IMR-90 (cell line): ENCODE measurements around the gene HECW1. TPM values are rescaled to one million over a fixed set of nuclear protein-coding genes. Genes with fewer than 3 reads are reported as not detected.

ENCODE experiments used
- ATAC-seq: fragments of 200-7000 bp; cut with Tn5 transposase; 2 replicates; pipeline ENCODE4 v1.9.1; 2020; ENCODE audit warnings: low read depth, mild to moderate bottlenecking, moderate library complexity
- BruUV-seq: library from RNA; stranded (reverse); fragments of 400-500 nt; replicated peaks from 2 replicates; lab custom pipeline; 2021; lab: Mats Ljungman, UMichigan
- CTCF ChIA-PET: fragments of 300-600 bp; formaldehyde crosslinking; extraction: SDS; loops from one replicate; lab custom pipeline; 2021; ENCODE audit warnings: antibody characterized with exemption; lab: Yijun Ruan, JAX
- POLR2A ChIA-PET: fragments of 300-600 bp; sonication (Branson Sonifier 250); formaldehyde crosslinking; loops from one replicate; lab custom pipeline; 2022; ENCODE audit warnings: antibody characterized with exemption; ENCODE audit not compliant: unreplicated experiment; lab: Charles Lee
- DNase-seq: peaks from one replicate; pipeline ENCODE4 v3.0.0; 2013
- H2AFZ ChIP-seq: replicated peaks from 2 replicates; pipeline ENCODE3; 2013; ENCODE audit warnings: low read length, mild to moderate bottlenecking; ENCODE audit not compliant: poor library complexity
- H2AK5ac ChIP-seq: 2 replicates; pipeline ENCODE4 v1.6.1; 2013; ENCODE audit warnings: low read depth, low read length, inconsistent platforms
- H2AK9ac ChIP-seq: replicated peaks from 2 replicates; pipeline ENCODE3; 2013; ENCODE audit warnings: mild to moderate bottlenecking, low read depth, low read length, moderate library complexity; ENCODE audit not compliant: poor library complexity
- H2BK120ac ChIP-seq: 2 replicates; pipeline ENCODE4 v1.6.1; 2013; ENCODE audit warnings: low read depth, low read length, inconsistent platforms
- H2BK15ac ChIP-seq: 3 replicates; pipeline ENCODE4 v1.6.1; 2013; ENCODE audit warnings: low read depth, low read length, inconsistent platforms
- H2BK20ac ChIP-seq: 2 replicates; pipeline ENCODE4 v1.6.1; 2013; ENCODE audit warnings: low read depth, mild to moderate bottlenecking, inconsistent platforms, low read length, moderate library complexity
- H2BK5ac ChIP-seq: 2 replicates; pipeline ENCODE4 v1.6.1; 2013; ENCODE audit warnings: mild to moderate bottlenecking, low read depth, low read length, inconsistent platforms; ENCODE audit not compliant: poor library complexity, severe bottlenecking
- H3K14ac ChIP-seq: replicated peaks from 2 replicates; pipeline ENCODE4 v1.6.1; 2013; ENCODE audit warnings: low read depth, low read length, inconsistent platforms
- H3K18ac ChIP-seq: 2 replicates; pipeline ENCODE4 v1.6.1; 2013; ENCODE audit warnings: low read depth, low read length, control low read depth
- H3K23ac ChIP-seq: 2 replicates; pipeline ENCODE4 v1.6.1; 2013; ENCODE audit warnings: low read depth, low read length, inconsistent platforms
- H3K27ac ChIP-seq: 2 replicates; pipeline ENCODE4 v1.5.1; 2013; ENCODE audit warnings: mild to moderate bottlenecking, control low read depth, low read length; ENCODE audit not compliant: insufficient read depth
- H3K27me3 ChIP-seq: 2 replicates; pipeline ENCODE4 v1.6.1; 2013; ENCODE audit warnings: low read length; ENCODE audit not compliant: control insufficient read depth, insufficient read depth
- H3K36me3 ChIP-seq: 2 replicates; pipeline ENCODE4 v1.6.1; 2013; ENCODE audit warnings: low read length, mixed read lengths; ENCODE audit not compliant: control insufficient read depth, insufficient read depth
- H3K4ac ChIP-seq: 2 replicates; pipeline ENCODE4 v1.6.1; 2013; ENCODE audit warnings: low read depth, low read length, inconsistent platforms
- H3K4me1 ChIP-seq: 2 replicates; pipeline ENCODE4 v1.6.1; 2013; ENCODE audit warnings: low read length, mixed read lengths; ENCODE audit not compliant: control insufficient read depth, insufficient read depth
- H3K4me2 ChIP-seq: 2 replicates; pipeline ENCODE4 v1.6.1; 2013; ENCODE audit warnings: low read depth, mild to moderate bottlenecking, control low read depth, low read length, moderate library complexity
- H3K4me3 ChIP-seq: 2 replicates; pipeline ENCODE4 v1.5.1; 2013; ENCODE audit warnings: low read depth, mild to moderate bottlenecking, control low read depth, low read length, moderate library complexity; ENCODE audit not compliant: insufficient read depth
- H3K56ac ChIP-seq: 2 replicates; pipeline ENCODE4 v1.6.1; 2013; ENCODE audit warnings: low read length, inconsistent platforms; ENCODE audit not compliant: insufficient read depth; ENCODE audit errors: extremely low read depth
- H3K79me1 ChIP-seq, 2 experiments: 2 replicates each; pipeline ENCODE4 v1.6.1; 2013; ENCODE audit warnings: low read length in 2 of 2, inconsistent platforms in 1 of 2, low read depth in 1 of 2
- H3K9ac ChIP-seq: 2 replicates; pipeline ENCODE4 v1.6.1; 2013; ENCODE audit warnings: low read depth, low read length, control low read depth
- H3K9me1 ChIP-seq: 2 replicates; pipeline ENCODE4 v1.6.1; 2013; ENCODE audit warnings: low read length, inconsistent platforms; ENCODE audit not compliant: insufficient read depth
- H3K9me3 ChIP-seq: 2 replicates; pipeline ENCODE4 v1.6.1; 2013; ENCODE audit warnings: low read length; ENCODE audit not compliant: control insufficient read depth, insufficient read depth
- H4K20me1 ChIP-seq: 2 replicates; pipeline ENCODE4 v1.6.1; 2013; ENCODE audit warnings: low read length, inconsistent platforms; ENCODE audit not compliant: insufficient read depth
- H4K5ac ChIP-seq: 2 replicates; pipeline ENCODE4 v1.6.1; 2013; ENCODE audit warnings: mild to moderate bottlenecking, low read depth, low read length, control low read depth
- H4K8ac ChIP-seq, 2 experiments: 2 replicates each; pipeline ENCODE4 v1.6.1; 2013; ENCODE audit warnings: low read depth in 2 of 2, low read length in 2 of 2, control low read depth in 1 of 2, inconsistent platforms in 1 of 2
- H4K91ac ChIP-seq: 2 replicates; pipeline ENCODE4 v1.6.1; 2013; ENCODE audit warnings: low read depth, low read length, inconsistent platforms; ENCODE audit not compliant: insufficient read depth
- BHLHE40 ChIP-seq: fragments of 150-350 bp; IDR thresholded peaks from 2 replicates; pipeline ENCODE4 v1.6.1; 2016; ENCODE audit warnings: mild to moderate bottlenecking, low read depth, low read length
- CHD1 ChIP-seq: IDR thresholded peaks from 2 replicates; pipeline ENCODE4 v1.6.1; 2012; ENCODE audit warnings: low read depth, low read length, improper control_type of control experiment
- CTCF ChIP-seq: conservative IDR thresholded peaks from 2 replicates; pipeline ENCODE4 v1.5.1; 2012; ENCODE audit warnings: mild to moderate bottlenecking, low read depth, low read length, improper control_type of control experiment
- FOS ChIP-seq: fragments of 150-350 bp; IDR thresholded peaks from 2 replicates; pipeline ENCODE4 v1.6.1; 2016; ENCODE audit warnings: low read depth, low read length
- MAFK ChIP-seq: IDR thresholded peaks from 2 replicates; pipeline ENCODE4 v1.6.1; 2012; ENCODE audit warnings: low read depth, low read length, improper control_type of control experiment
- MAZ ChIP-seq: IDR thresholded peaks from 2 replicates; pipeline ENCODE4 v1.6.1; 2012; ENCODE audit warnings: low read depth, mild to moderate bottlenecking, low read length, improper control_type of control experiment, moderate library complexity, borderline replicate concordance
- MXI1 ChIP-seq: IDR thresholded peaks from 2 replicates; pipeline ENCODE4 v1.6.1; 2012; ENCODE audit warnings: low read depth, mild to moderate bottlenecking, low read length, moderate library complexity, borderline replicate concordance
- RCOR1 ChIP-seq: IDR thresholded peaks from 2 replicates; pipeline ENCODE4 v1.6.1; 2012; ENCODE audit warnings: mild to moderate bottlenecking, low read length, improper control_type of control experiment; ENCODE audit not compliant: insufficient replicate concordance
- RFX5 ChIP-seq: IDR thresholded peaks from 2 replicates; pipeline ENCODE4 v1.8.0; 2012; ENCODE audit warnings: low read depth, mild to moderate bottlenecking, low read length, moderate library complexity
- SMC3 ChIP-seq: fragments of 150-350 bp; IDR thresholded peaks from 2 replicates; pipeline ENCODE4 v1.6.1; 2016; ENCODE audit warnings: low read depth, mild to moderate bottlenecking, antibody characterized with exemption, low read length, moderate library complexity
- WGBS, 2 experiments: methylation state at CpG; one replicate each; pipeline versions ENCODE4 v1.1.5 to v1.1.7; 2013; ENCODE audit warnings: missing lambda C conversion rate in 2 of 2; ENCODE audit not compliant: insufficient read length in 1 of 2; ENCODE audit errors: extremely low coverage in 2 of 2; 5-methylcytosine and 5-hydroxymethylcytosine counted together
- dilution Hi-C: fragments of 300-500 bp; cut with HindIII; formaldehyde crosslinking; loops from one replicate; pipeline ENCODE4 v1.14.3; 2018; ENCODE audit warnings: low sequenced_read_pairs; ENCODE audit not compliant: unreplicated experiment
- in situ Hi-C: fragments of 300-500 bp; cut with MboI; formaldehyde crosslinking; loops from 3 replicates; pipeline ENCODE4 v1.14.3; 2019; ENCODE audit warnings: low sequenced_read_pairs, inconsistent platforms, mixed read lengths
- intact Hi-C: fragments of 100-400 bp; cut with micrococcal nuclease; formaldehyde crosslinking; loops from 2 replicates; pipeline ENCODE4 v1.10.0; 2022
- polyA plus RNA-seq, 3 experiments: library from polyadenylated mRNA; depleted of rRNA; stranded (reverse); fragments of >200 nt; gene quantifications; 2 replicates each; pipeline ENCODE4 v1.2.3, GENCODE V29; 2012; ENCODE audit warnings: low replicate concordance in 1 of 3
- total RNA-seq: library from RNA; depleted of rRNA; stranded (reverse); fragments of >200 nt; gene quantifications from 2 replicates; pipeline ENCODE4 v1.2.3, GENCODE V29; 2012

HECW1 gene
- total and polyA plus RNA-seq, 2 of the 4 experiments (the other 2 are of a cell fraction), result 0.56 to 1.3 TPM

- no peak overlapping the region for H2BK15ac ChIP-seq
- no peak overlapping the region for H2BK20ac ChIP-seq
- no peak overlapping the region for H3K27ac ChIP-seq
- no peak overlapping the region for H3K4ac ChIP-seq
- intact Hi-C loops (no loop called here), in situ Hi-C loops (no loop called here), dilution Hi-C loops (no loop called here)
- H3K4me3 ChIP-seq, result no peak overlapping the region
- H3K36me3 ChIP-seq, result no peaks in the 10 kb centered on the region
- H3K9me1 ChIP-seq, result peaks cover 11% of the 10 kb centered on the region
- no peak overlapping the region for H4K8ac ChIP-seq
- no peaks in the 10 kb centered on the region for H3K79me1 ChIP-seq
- no peaks in the 10 kb centered on the region for H4K20me1 ChIP-seq
- no peak overlapping the region for H4K91ac ChIP-seq
- no peak for DNase-seq
- no peak overlapping the region for H2BK5ac ChIP-seq
- BruUV-seq, result no TSS peak
- no peak overlapping the region for H4K5ac ChIP-seq
- H3K4me2 ChIP-seq, result no peak overlapping the region
- H3K18ac ChIP-seq, result no peak overlapping the region
- 67% methylated on average over 1 of the region's 3 CpGs; no CpG with 5 or more reads in 1 of the 2 experiments for WGBS, 2 experiments
- H2AFZ ChIP-seq, result no peak overlapping the region
- H3K56ac ChIP-seq, result no peak overlapping the region
- H2BK120ac ChIP-seq, result no peak overlapping the region
- peaks cover 8% of the 10 kb centered on the region for H3K4me1 ChIP-seq
- H2AK5ac ChIP-seq, result no peak overlapping the region
- TF ChIP-seq MAFK (no peak), MAZ (no peak), CHD1 (no peak), RFX5 (no peak), MXI1 (no peak), RCOR1 (no peak), CTCF (no peak), FOS (no peak), SMC3 (no peak), BHLHE40 (no peak)
- H3K27me3 ChIP-seq, result peaks cover 3% of the 10 kb centered on the region
- POLR2A ChIA-PET, result no interaction called here
- no peak overlapping the region for H3K9ac ChIP-seq
- no peak overlapping the region for H3K23ac ChIP-seq
- CTCF ChIA-PET, result interaction anchor here (0.9 kb wide), 1 partner anchor 152 kb away, joined by 3 read pairs; no protein-coding TSS in a partner anchor
- H2AK9ac ChIP-seq, result no peak overlapping the region
- no peak for ATAC-seq
- H3K14ac ChIP-seq, result no peak overlapping the region
- H3K9me3 ChIP-seq, result no peaks in the 10 kb centered on the region
Measured at GRCh38 chr7:43124388-43124787, 11.9 kb downstream of the HECW1 start.
